HepG2 (cell line): Measurements from ENCODE around the gene ADAMTS4. TPM values are rescaled to one million over a fixed set of nuclear protein-coding genes. Genes with fewer than 3 reads are reported as not detected.

Source experiments
- BRCA1 ChIP-seq: sonication (generic); formaldehyde crosslinking; IDR thresholded peaks from 2 replicates; pipeline ENCODE4 v1.4.0; 2020; ENCODE audit warnings: missing genetic modification reagents
- CREBL2 ChIP-seq: sonication (generic); formaldehyde crosslinking; IDR thresholded peaks from 2 replicates; pipeline ENCODE4 v1.8.1; 2023; ENCODE audit warnings: missing genetic modification reagents, mild to moderate bottlenecking, borderline replicate concordance
- EEA1 ChIP-seq: sonication (generic); formaldehyde crosslinking; IDR thresholded peaks from 2 replicates; pipeline ENCODE4 v1.5.1; 2020; ENCODE audit warnings: mild to moderate bottlenecking, missing genetic modification reagents, borderline replicate concordance
- HNRNPLL ChIP-seq: fragments of 200-400 bp; formaldehyde crosslinking; IDR thresholded peaks from 2 replicates; pipeline ENCODE4 v1.6.1; 2017; ENCODE audit warnings: mild to moderate bottlenecking, low read depth, low read length; ENCODE audit not compliant: poor library complexity, severe bottlenecking
- JARID2 ChIP-seq: sonication (generic); formaldehyde crosslinking; IDR thresholded peaks from 2 replicates; pipeline ENCODE4 v1.8.1; 2023; ENCODE audit warnings: missing genetic modification reagents, inconsistent platforms; ENCODE audit not compliant: insufficient replicate concordance
- KLF16 ChIP-seq, 2 experiments: sonication (generic) in 1 of 2; formaldehyde crosslinking in 1 of 2; IDR thresholded peaks; 2 replicates each; pipeline versions ENCODE4 v1.6.1 to v1.8.0; 2016 to 2023; ENCODE audit warnings: missing genetic modification reagents in 2 of 2, missing compliant biosample characterization in 1 of 2
- RARG ChIP-seq: sonication (generic); formaldehyde crosslinking; IDR thresholded peaks from 2 replicates; pipeline ENCODE4 v1.4.0; 2020; ENCODE audit warnings: low read depth, mild to moderate bottlenecking, missing genetic modification reagents
- ZMYM3 ChIP-seq: sonication (generic); formaldehyde crosslinking; IDR thresholded peaks from 2 replicates; pipeline ENCODE4 v1.5.1; 2020; ENCODE audit warnings: mild to moderate bottlenecking, missing genetic modification reagents
- ZNF564 ChIP-seq: sonication (generic); formaldehyde crosslinking; IDR thresholded peaks from 2 replicates; pipeline ENCODE4 v1.8.1; 2023; ENCODE audit warnings: mild to moderate bottlenecking, missing genetic modification reagents
- ZNF598 ChIP-seq: sonication (generic); formaldehyde crosslinking; IDR thresholded peaks from 2 replicates; pipeline ENCODE4 v1.5.1; 2020; ENCODE audit warnings: mild to moderate bottlenecking, missing genetic modification reagents, borderline replicate concordance
- ZNF691 ChIP-seq: sonication (generic); formaldehyde crosslinking; IDR thresholded peaks from 2 replicates; pipeline ENCODE4 v1.4.0; 2020; ENCODE audit warnings: missing genetic modification reagents, low read depth, mild to moderate bottlenecking, borderline replicate concordance
- ZNF720 ChIP-seq: sonication (generic); formaldehyde crosslinking; IDR thresholded peaks from 2 replicates; pipeline ENCODE4 v1.4.0; 2020; ENCODE audit warnings: missing genetic modification reagents
- ZNF784 ChIP-seq: sonication (generic); formaldehyde crosslinking; IDR thresholded peaks from 2 replicates; pipeline ENCODE4 v1.5.1; 2020; ENCODE audit warnings: missing genetic modification reagents, mild to moderate bottlenecking, borderline replicate concordance
- ZSCAN20 ChIP-seq: sonication (generic); formaldehyde crosslinking; IDR thresholded peaks from 2 replicates; pipeline ENCODE4 v1.4.0; 2020; ENCODE audit warnings: missing genetic modification reagents, mild to moderate bottlenecking, borderline replicate concordance
- ZSCAN5A ChIP-seq: sonication (generic); formaldehyde crosslinking; IDR thresholded peaks from 2 replicates; pipeline ENCODE4 v1.8.0; 2022; ENCODE audit warnings: mild to moderate bottlenecking, missing genetic modification reagents, borderline replicate concordance
- polyA plus RNA-seq, 8 experiments: library from polyadenylated mRNA; depleted of rRNA in 3 of 8; stranded (reverse) in 7 of 8; unstranded in 1 of 8; fragments of >200 nt; fragmentation: Illumina TruSeq in 4 of 8; extraction: Trizol in 4 of 8; gene quantifications; 2 replicates each; pipeline versions ENCODE4 v1.2.1 to v1.2.3, GENCODE V29; 2011 to 2016; ENCODE audit warnings: low read depth in 4 of 8, missing spikeins in 1 of 8, mixed read lengths in 1 of 8; ENCODE audit not compliant: insufficient read depth in 1 of 8
- total RNA-seq, 5 experiments: library from RNA; depleted of rRNA; stranded (reverse); fragments of >200 nt; fragmentation: Illumina TruSeq; extraction: Trizol; gene quantifications; 2 replicates each; pipeline ENCODE4 v1.2.3, GENCODE V29; 2016; ENCODE audit warnings: low read depth in 1 of 5
- TF ChIP-seq, protein P1 (sequence below): sonication (generic); formaldehyde crosslinking; conservative IDR thresholded peaks from 2 replicates; pipeline ENCODE4 v1.4.0; 2020; ENCODE audit warnings: mild to moderate bottlenecking, missing genetic modification reagents, moderate library complexity
- TF ChIP-seq, protein P2 (sequence below): sonication (generic); formaldehyde crosslinking; conservative IDR thresholded peaks from 2 replicates; pipeline ENCODE4 v1.8.1; 2023; ENCODE audit warnings: missing genetic modification reagents

Gene ADAMTS4
- total and polyA plus RNA-seq, 2 of the 13 experiments (the other 11 are each of a cell fraction or from before 2014, with no cell fraction given), result 0.51 to 1.7 TPM

GRCh38 chr1:161223805-161224694, 25.2 kb upstream of the ADAMTS4 start (continued):
- TF ChIP-seq ZSCAN20 (no peak), BRCA1 (CRISPR knock-in tag) (0 out of 2 replicates have a peak, but pooled peaks have one; percentile 62), ZMYM3 (no peak), ZNF691 (CRISPR knock-in tag) (no peak), HNRNPLL (no peak), KLF16 (CRISPR knock-in tag; IDR thresholded peaks at IDR 0.05) (no peak), RARG (CRISPR knock-in tag) (no peak), JARID2 (CRISPR knock-in tag) (no peak), ZNF784 (CRISPR knock-in tag) (0 out of 2 replicates have a peak, but pooled peaks have one; percentile 8), ZSCAN5A (no peak; the same call in 1 of the 2 replicates), ZNF598 (CRISPR knock-in tag) (no peak), CREBL2 (CRISPR knock-in tag) (no peak), EEA1 (CRISPR knock-in tag) (no peak), ZNF720 (no peak), ZNF564 (no peak)
- TF ChIP-seq, protein P1, sequence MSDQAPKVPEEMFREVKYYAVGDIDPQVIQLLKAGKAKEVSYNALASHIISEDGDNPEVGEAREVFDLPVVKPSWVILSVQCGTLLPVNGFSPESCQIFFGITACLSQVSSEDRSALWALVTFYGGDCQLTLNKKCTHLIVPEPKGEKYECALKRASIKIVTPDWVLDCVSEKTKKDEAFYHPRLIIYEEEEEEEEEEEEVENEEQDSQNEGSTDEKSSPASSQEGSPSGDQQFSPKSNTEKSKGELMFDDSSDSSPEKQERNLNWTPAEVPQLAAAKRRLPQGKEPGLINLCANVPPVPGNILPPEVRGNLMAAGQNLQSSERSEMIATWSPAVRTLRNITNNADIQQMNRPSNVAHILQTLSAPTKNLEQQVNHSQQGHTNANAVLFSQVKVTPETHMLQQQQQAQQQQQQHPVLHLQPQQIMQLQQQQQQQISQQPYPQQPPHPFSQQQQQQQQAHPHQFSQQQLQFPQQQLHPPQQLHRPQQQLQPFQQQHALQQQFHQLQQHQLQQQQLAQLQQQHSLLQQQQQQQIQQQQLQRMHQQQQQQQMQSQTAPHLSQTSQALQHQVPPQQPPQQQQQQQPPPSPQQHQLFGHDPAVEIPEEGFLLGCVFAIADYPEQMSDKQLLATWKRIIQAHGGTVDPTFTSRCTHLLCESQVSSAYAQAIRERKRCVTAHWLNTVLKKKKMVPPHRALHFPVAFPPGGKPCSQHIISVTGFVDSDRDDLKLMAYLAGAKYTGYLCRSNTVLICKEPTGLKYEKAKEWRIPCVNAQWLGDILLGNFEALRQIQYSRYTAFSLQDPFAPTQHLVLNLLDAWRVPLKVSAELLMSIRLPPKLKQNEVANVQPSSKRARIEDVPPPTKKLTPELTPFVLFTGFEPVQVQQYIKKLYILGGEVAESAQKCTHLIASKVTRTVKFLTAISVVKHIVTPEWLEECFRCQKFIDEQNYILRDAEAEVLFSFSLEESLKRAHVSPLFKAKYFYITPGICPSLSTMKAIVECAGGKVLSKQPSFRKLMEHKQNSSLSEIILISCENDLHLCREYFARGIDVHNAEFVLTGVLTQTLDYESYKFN (CRISPR knock-in tag), result peak; percentile 99
- TF ChIP-seq, protein P2, sequence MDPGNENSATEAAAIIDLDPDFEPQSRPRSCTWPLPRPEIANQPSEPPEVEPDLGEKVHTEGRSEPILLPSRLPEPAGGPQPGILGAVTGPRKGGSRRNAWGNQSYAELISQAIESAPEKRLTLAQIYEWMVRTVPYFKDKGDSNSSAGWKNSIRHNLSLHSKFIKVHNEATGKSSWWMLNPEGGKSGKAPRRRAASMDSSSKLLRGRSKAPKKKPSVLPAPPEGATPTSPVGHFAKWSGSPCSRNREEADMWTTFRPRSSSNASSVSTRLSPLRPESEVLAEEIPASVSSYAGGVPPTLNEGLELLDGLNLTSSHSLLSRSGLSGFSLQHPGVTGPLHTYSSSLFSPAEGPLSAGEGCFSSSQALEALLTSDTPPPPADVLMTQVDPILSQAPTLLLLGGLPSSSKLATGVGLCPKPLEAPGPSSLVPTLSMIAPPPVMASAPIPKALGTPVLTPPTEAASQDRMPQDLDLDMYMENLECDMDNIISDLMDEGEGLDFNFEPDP (CRISPR knock-in tag), result no peak
